Measurements from ENCODE around the gene PHC2. TPM values are rescaled to one million over a fixed set of nuclear protein-coding genes. Genes with fewer than 3 reads are reported as not detected.

Gene PHC2
- total RNA-seq, 1 experiment from 2014 or later, result 9.4 TPM

DNA sequence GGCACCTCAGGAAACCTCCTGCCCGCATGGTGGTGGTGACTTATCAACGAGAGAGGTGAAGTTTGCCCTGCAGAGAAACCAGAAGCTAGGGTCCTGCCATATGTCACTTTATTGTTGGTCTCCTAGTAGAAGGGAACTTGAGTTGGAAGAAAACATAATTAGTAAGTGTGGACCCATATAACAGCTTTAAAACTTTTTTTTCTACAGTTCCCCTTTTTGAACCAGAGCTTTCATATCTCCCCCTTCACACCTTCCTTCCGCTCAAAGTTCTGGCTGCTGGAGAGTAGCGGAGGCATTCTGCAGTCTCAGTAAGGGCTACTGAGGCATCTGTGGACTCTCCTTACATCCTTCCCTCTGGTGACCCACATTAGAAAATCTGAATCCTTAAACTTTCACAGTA is 48.9 kb downstream of the PHC2 start:
- no peaks in the 10 kb centered on the region for H4K20me1 ChIP-seq (ENCODE audit: control insufficient read depth, insufficient read depth, insufficient read length)
- H3K9ac ChIP-seq (ENCODE audit: extremely low read depth, insufficient read length, low read length), result no peak overlapping the region
- no peaks in the 10 kb centered on the region for H3K9me3 ChIP-seq (ENCODE audit: control insufficient read depth, low read depth, low read length)
- H2BK12ac ChIP-seq (ENCODE audit: insufficient read length, low read depth, low read length), result no peak overlapping the region
- no peaks in the 10 kb centered on the region for H3K23me2 ChIP-seq (ENCODE audit: insufficient read length, low read depth, low read length, poor library complexity, severe bottlenecking)
- H3K79me1 ChIP-seq (ENCODE audit: insufficient read depth, low read depth, low read length, poor library complexity, severe bottlenecking), result no peaks in the 10 kb centered on the region
- H3K4ac ChIP-seq (ENCODE audit: low read depth, low read length), result no peak overlapping the region
- peaks cover 9% of the 10 kb centered on the region for H3K27me3 Mint-ChIP-seq (ENCODE audit: low read depth)
- H3T11ph ChIP-seq (ENCODE audit: low read length), result no peak overlapping the region
- H3K79me2 ChIP-seq (ENCODE audit: insufficient read depth, low read length), result no peaks in the 10 kb centered on the region
- H2BK20ac ChIP-seq (ENCODE audit: low read depth, low read length, poor library complexity, severe bottlenecking), result no peak overlapping the region
- H3K4me1 Mint-ChIP-seq, result peaks cover 24 to 27% of the 10 kb centered on the region in 2 experiments
- no peak overlapping the region for H2AFZ ChIP-seq (ENCODE audit: low read length)
- no peak overlapping the region for H2BK5ac ChIP-seq (ENCODE audit: insufficient read length, low read length)
- H4K91ac ChIP-seq (ENCODE audit: insufficient read length, low read depth, low read length), result no peak overlapping the region
- no peak overlapping the region for H3K4me3 Mint-ChIP-seq
- no peak for DNase-seq
- no peaks in the 10 kb centered on the region for H3K9me3 Mint-ChIP-seq
- H2BK15ac ChIP-seq (ENCODE audit: low read depth, low read length), result no peak overlapping the region
- H3K4me2 ChIP-seq (ENCODE audit: insufficient read depth, insufficient read length, low read length), result no peak overlapping the region
- H3K23ac ChIP-seq (ENCODE audit: insufficient read length, low read depth, low read length), result no peak overlapping the region
- H2BK120ac ChIP-seq (ENCODE audit: low read depth, low read length, poor library complexity, severe bottlenecking), result no peak overlapping the region
- H3K36me3 Mint-ChIP-seq (ENCODE audit: insufficient read depth in 1 of 3, low read depth in 3 of 3), result no peaks in the 10 kb centered on the region
- no peak overlapping the region; a peak in 1 of 7 replicates for H3K27ac Mint-ChIP-seq
- no peak overlapping the region for H3K14ac ChIP-seq (ENCODE audit: insufficient read depth, low read length)
- H3K4me1 ChIP-seq (ENCODE audit: insufficient read depth, low read length), result no peaks in the 10 kb centered on the region; the same call in 1 of the 2 replicates
- no peak overlapping the region for H3K18ac ChIP-seq (ENCODE audit: insufficient read length, low read depth, low read length)
- no peaks in the 10 kb centered on the region for H3K27me3 ChIP-seq (ENCODE audit: insufficient read depth, low read length)
- H4K5ac ChIP-seq (ENCODE audit: insufficient read length, low read depth, low read length), result no peak overlapping the region
- no CpG with 5 or more reads among the region's 4 CpGs for WGBS (ENCODE audit: extremely low coverage, insufficient read length, low lambda C conversion rate)
- H2AK5ac ChIP-seq (ENCODE audit: insufficient read length, low read length), result no peak overlapping the region
- TF ChIP-seq, protein P1, sequence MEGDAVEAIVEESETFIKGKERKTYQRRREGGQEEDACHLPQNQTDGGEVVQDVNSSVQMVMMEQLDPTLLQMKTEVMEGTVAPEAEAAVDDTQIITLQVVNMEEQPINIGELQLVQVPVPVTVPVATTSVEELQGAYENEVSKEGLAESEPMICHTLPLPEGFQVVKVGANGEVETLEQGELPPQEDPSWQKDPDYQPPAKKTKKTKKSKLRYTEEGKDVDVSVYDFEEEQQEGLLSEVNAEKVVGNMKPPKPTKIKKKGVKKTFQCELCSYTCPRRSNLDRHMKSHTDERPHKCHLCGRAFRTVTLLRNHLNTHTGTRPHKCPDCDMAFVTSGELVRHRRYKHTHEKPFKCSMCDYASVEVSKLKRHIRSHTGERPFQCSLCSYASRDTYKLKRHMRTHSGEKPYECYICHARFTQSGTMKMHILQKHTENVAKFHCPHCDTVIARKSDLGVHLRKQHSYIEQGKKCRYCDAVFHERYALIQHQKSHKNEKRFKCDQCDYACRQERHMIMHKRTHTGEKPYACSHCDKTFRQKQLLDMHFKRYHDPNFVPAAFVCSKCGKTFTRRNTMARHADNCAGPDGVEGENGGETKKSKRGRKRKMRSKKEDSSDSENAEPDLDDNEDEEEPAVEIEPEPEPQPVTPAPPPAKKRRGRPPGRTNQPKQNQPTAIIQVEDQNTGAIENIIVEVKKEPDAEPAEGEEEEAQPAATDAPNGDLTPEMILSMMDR (conservative IDR thresholded peaks at IDR 0.05), result no peak
- no peak overlapping the region for H4K8ac ChIP-seq (replicated peaks; ENCODE audit: insufficient read length, low read depth, low read length)
- H3K27ac ChIP-seq (ENCODE audit: insufficient read length, low read depth, low read length), result no peak overlapping the region
- no peak overlapping the region for H3K56ac ChIP-seq (ENCODE audit: insufficient read length, low read depth, low read length)

Data from H9 (cell line).